ENCODE results near the gene MIDN. TPM values are rescaled to one million over a fixed set of nuclear protein-coding genes. Genes with fewer than 3 reads are reported as not detected.
A peak's percentile ranks its signal among the peaks of the same experiment; 100 is the strongest.

Gene MIDN
- total RNA-seq, 4 donors from 2014 or later: 20.3 to 72.2 (median 31.8) TPM

DNA sequence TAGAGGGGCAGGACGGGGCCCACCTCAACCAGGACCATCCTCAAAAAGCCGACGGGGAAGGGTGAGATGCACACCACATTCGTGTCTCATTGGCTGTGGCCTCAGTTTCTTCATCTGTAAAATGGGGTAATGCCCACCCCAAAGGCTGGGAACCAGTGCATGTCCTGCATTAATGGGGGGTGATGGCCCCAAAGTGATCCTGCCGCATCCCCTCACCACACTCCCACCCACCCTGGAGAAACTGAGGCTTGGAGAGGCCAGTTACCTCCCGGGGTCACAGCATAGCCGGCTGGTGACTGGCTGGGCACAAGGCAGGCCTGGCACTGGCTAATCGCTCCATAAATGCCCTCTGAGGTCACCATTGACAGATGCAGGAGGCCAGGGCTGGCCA is 640 bp upstream of the MIDN start:
- no peaks in the 10 kb centered on the region for H3K9me3 ChIP-seq
- intact Hi-C loops (cut with DNase I): no loop called here
- H3K36me3 ChIP-seq: peaks cover 6 to 24% (median 20%) of the 10 kb centered on the region in 4 donors
- H3K27ac ChIP-seq (replicated peaks in 1 of 4): peak overlapping the region; percentile 100
- 86% methylated on average over 1 of the region's 8 CpGs for WGBS
- peaks cover 0 to 3% (median 0%) of the 10 kb centered on the region in 4 donors for H3K27me3 ChIP-seq
- H3K4me3 ChIP-seq: peak overlapping the region; percentile 77 to 89 (median 82)
- TF ChIP-seq, protein P1, sequence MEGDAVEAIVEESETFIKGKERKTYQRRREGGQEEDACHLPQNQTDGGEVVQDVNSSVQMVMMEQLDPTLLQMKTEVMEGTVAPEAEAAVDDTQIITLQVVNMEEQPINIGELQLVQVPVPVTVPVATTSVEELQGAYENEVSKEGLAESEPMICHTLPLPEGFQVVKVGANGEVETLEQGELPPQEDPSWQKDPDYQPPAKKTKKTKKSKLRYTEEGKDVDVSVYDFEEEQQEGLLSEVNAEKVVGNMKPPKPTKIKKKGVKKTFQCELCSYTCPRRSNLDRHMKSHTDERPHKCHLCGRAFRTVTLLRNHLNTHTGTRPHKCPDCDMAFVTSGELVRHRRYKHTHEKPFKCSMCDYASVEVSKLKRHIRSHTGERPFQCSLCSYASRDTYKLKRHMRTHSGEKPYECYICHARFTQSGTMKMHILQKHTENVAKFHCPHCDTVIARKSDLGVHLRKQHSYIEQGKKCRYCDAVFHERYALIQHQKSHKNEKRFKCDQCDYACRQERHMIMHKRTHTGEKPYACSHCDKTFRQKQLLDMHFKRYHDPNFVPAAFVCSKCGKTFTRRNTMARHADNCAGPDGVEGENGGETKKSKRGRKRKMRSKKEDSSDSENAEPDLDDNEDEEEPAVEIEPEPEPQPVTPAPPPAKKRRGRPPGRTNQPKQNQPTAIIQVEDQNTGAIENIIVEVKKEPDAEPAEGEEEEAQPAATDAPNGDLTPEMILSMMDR (IDR thresholded peaks at IDR 0.05): no peak
- TF ChIP-seq EP300 (IDR thresholded peaks at IDR 0.05) (no peak), POLR2AphosphoS5 (IDR thresholded peaks at IDR 0.05) (no peak), POLR2A (IDR thresholded peaks at IDR 0.05; ENCODE audit: low read depth) (no peak)
- H3K4me1 ChIP-seq: peaks cover 55 to 81% (median 71%) of the 10 kb centered on the region in 4 donors
- no peak for DNase-seq (ENCODE audit: extremely low spot score)

DNA sequence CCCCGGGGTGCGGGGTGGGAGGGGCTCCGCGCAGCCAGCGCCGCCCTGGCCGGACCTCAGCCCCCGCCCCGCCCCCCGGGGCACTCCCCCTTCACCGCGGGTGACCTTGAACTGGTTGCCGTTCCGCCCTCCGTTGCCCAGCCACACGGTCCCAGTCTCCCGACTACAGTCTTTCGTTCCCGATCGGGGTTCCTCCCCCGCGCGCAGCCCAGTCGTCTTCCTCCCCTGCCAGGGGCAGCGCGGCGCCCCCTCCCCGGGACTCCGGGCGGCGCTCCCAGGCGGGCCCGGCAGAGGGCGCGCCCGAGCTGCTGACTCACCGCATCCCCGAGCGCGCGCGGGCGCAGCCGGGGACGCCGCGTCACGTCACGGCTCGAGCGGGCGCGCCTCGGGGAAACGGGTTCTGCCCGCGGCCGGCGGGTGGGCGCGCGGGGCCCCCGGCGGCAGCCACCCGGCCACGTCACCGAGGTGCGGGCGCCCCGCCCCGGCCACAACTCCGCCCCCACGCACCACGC is 459 bp downstream of the MIDN start:
- Histone ChIP-seq H3K4me1 (peaks cover 50 to 81% (median 71%) of the 10 kb centered on the region in 4 donors), H3K9me3 (no peaks in the 10 kb centered on the region), H3K27ac (replicated peaks in 1 of 4) (peak overlapping the region; percentile 100), H3K4me3 (peak overlapping the region; percentile 77 to 89 (median 82)), H3K27me3 (peaks cover 0 to 3% (median 0%) of the 10 kb centered on the region in 4 donors), H3K36me3 (peaks cover 6 to 27% (median 22%) of the 10 kb centered on the region in 4 donors)
- DNase-seq (ENCODE audit: extremely low spot score): no peak
- WGBS: 4% methylated on average over 12 of the region's 74 CpGs
- TF ChIP-seq POLR2A (IDR thresholded peaks at IDR 0.05; ENCODE audit: low read depth): no peak
- TF ChIP-seq, protein P1 (IDR thresholded peaks at IDR 0.05): peak; percentile 83 to 96 (median 94)
- intact Hi-C loops (cut with DNase I): no loop called here

DNA sequence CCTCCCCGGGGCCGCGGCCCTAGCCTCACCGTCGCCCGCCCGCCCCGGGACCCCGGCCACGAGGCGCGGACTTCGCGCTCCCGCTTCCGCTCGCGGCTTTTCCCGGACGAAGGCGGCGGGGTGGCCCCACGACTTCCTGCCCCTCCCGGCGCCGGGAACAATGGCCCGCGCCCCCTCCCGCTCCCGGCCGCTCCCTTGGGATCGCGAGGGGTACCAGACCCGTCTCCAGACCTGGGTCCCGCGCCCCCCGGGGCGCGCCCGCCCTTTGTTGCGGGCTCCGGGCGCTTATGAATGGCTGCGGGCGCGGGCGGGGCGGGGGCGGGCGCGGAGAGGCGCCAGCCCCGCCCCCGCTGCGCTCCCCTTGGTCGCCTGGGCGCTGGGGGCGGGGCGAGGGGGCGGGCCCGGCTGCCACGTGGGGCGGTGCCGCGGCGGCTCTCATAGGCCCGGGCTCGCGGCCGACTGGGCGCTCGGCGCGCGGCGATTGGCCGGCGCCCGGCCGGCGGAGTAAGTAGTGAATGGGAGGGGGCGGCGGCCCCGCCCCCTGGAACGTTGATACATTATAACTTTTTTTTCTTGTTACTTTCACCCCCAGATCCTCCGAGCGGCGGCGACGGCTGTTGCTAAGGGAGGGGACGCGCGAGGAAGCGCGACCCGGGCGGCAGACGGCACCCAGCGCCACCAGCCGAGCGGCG is 1.1 kb downstream of the MIDN start:
- H3K9me3 ChIP-seq: no peaks in the 10 kb centered on the region
- intact Hi-C loops (cut with DNase I): no loop called here
- peaks cover 51 to 81% (median 71%) of the 10 kb centered on the region in 4 donors for H3K4me1 ChIP-seq
- peak overlapping the region; percentile 77 to 89 (median 82) for H3K4me3 ChIP-seq
- H3K27ac ChIP-seq (replicated peaks in 1 of 4): peak overlapping the region; percentile 100
- H3K27me3 ChIP-seq: peaks cover 0 to 3% (median 0%) of the 10 kb centered on the region in 4 donors
- WGBS: no CpG with 5 or more reads among the region's 102 CpGs
- peak; percentile 98 for DNase-seq (ENCODE audit: extremely low spot score)
- peak; percentile 47 for TF ChIP-seq EP300 (IDR thresholded peaks at IDR 0.05)
- peak; percentile 91 to 98 for TF ChIP-seq POLR2AphosphoS5 (IDR thresholded peaks at IDR 0.05)
- TF ChIP-seq, protein P1 (IDR thresholded peaks at IDR 0.05): no peak
- peak; percentile 97 for TF ChIP-seq POLR2A (IDR thresholded peaks at IDR 0.05; ENCODE audit: low read depth)
- H3K36me3 ChIP-seq: peaks cover 9 to 33% (median 27%) of the 10 kb centered on the region in 4 donors

DNA sequence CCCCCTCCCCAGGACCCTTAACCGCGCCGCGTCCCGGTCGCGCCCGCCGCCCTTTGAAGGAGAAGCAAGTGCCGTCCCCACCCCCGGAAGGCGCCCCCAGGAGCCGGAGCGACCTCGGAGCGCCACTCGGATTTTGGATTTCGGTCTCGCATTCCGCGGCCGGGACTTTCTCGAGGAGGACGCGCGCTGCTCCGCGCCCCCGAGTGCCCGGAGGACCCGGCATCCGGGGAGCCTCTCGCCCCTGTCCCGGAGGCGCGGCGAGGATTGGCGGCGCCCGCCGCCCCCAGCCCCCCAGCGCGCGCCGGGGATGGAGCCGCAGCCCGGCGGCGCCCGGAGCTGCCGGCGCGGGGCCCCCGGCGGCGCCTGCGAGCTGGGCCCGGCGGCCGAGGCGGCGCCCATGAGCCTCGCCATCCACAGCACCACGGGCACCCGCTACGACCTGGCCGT is 1.6 kb downstream of the MIDN start:
- H3K27ac ChIP-seq (replicated peaks in 1 of 4): peak overlapping the region; percentile 99 to 100 (median 100)
- H3K36me3 ChIP-seq: peaks cover 15 to 39% (median 32%) of the 10 kb centered on the region in 4 donors
- no peaks in the 10 kb centered on the region for H3K9me3 ChIP-seq
- intact Hi-C loops (cut with DNase I): no loop called here
- H3K4me3 ChIP-seq: peak overlapping the region; percentile 77 to 89 (median 82)
- 0% methylated on average over 5 of the region's 67 CpGs for WGBS
- TF ChIP-seq, protein P1 (IDR thresholded peaks at IDR 0.05): no peak
- no peak for TF ChIP-seq POLR2AphosphoS5 (IDR thresholded peaks at IDR 0.05)
- no peak for TF ChIP-seq EP300 (IDR thresholded peaks at IDR 0.05)
- no peak for TF ChIP-seq POLR2A (IDR thresholded peaks at IDR 0.05; ENCODE audit: low read depth)
- DNase-seq (ENCODE audit: extremely low spot score): no peak
- H3K4me1 ChIP-seq: peaks cover 52 to 81% (median 71%) of the 10 kb centered on the region in 4 donors
- H3K27me3 ChIP-seq: peaks cover 0 to 3% (median 0%) of the 10 kb centered on the region in 4 donors
